ENCODE results near the gene PLPPR1. TPM values are rescaled to one million over a fixed set of nuclear protein-coding genes. Genes with fewer than 3 reads are reported as not detected.

The PLPPR1 gene
- total and polyA plus RNA-seq, 2 of the 4 experiments (the other 2 are of a cell fraction) = not detected

DNA sequence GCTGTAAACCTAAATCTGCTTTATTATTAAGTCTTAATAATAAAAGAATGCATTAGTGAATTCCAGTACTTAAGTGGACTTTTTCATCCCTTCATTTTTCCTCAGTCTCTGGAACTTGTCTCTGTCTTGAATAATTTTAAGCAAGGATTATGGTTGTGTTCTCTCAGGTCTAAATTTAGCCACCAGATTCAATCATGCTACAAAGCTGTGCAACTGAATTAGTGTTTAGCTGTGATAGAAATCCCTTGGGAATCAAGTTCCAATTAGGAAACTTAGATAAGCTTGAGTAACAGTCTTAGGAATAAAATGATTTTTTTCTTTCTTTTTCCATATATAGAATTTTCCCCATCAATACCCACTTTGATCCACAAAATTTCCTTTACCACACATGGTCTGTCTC, 104.3 kb downstream of the PLPPR1 start:
- no peaks in the 10 kb centered on the region for H3K4me1 ChIP-seq (ENCODE audit: control insufficient read depth, insufficient read depth, low read length)
- H3K4me3 ChIP-seq (ENCODE audit: insufficient read depth, low read depth, low read length) = no peak overlapping the region
- no peak overlapping the region for H3K4me2 ChIP-seq (ENCODE audit: low read depth, low read length)
- no TSS peak for BruUV-seq (replicated peaks)
- H4K91ac ChIP-seq (ENCODE audit: insufficient read depth, low read depth, low read length) = no peak overlapping the region
- H4K5ac ChIP-seq (ENCODE audit: low read depth, low read length) = no peak overlapping the region
- no peak overlapping the region for H3K56ac ChIP-seq (ENCODE audit: extremely low read depth, insufficient read depth, low read length)
- H3K27ac ChIP-seq (ENCODE audit: insufficient read depth, low read length) = no peak overlapping the region
- H3K9me3 ChIP-seq (ENCODE audit: control insufficient read depth, insufficient read depth, low read length) = 0 out of 2 replicates have a peak, but pooled peaks cover 2% of the 10 kb centered on the region
- no peak overlapping the region for H2BK20ac ChIP-seq (ENCODE audit: low read depth, low read length)
- ATAC-seq (ENCODE audit: low read depth) (no peak), DNase-seq (no peak)
- in situ Hi-C loops (cut with MboI; ENCODE audit: low sequenced_read_pairs) = no loop called here
- no peak overlapping the region for H3K14ac ChIP-seq (replicated peaks; ENCODE audit: low read depth, low read length)
- H2AFZ ChIP-seq (replicated peaks; ENCODE audit: low read length, poor library complexity) = no peak overlapping the region
- no peak overlapping the region for H3K9ac ChIP-seq (ENCODE audit: low read depth, low read length)
- no peak overlapping the region for H2BK15ac ChIP-seq (ENCODE audit: low read depth, low read length)
- dilution Hi-C loops (cut with HindIII; ENCODE audit: low sequenced_read_pairs, unreplicated experiment) = no loop called here
- H4K20me1 ChIP-seq (ENCODE audit: insufficient read depth, low read length) = no peaks in the 10 kb centered on the region
- no peak overlapping the region for H3K4ac ChIP-seq (ENCODE audit: low read depth, low read length)
- CTCF ChIA-PET = no interaction called here
- POLR2A ChIA-PET (ENCODE audit: unreplicated experiment) = no interaction called here
- no peak overlapping the region for H2AK5ac ChIP-seq (ENCODE audit: low read depth, low read length)
- no peak overlapping the region for H2AK9ac ChIP-seq (replicated peaks; ENCODE audit: low read depth, low read length, poor library complexity)
- H3K9me1 ChIP-seq (ENCODE audit: insufficient read depth, low read length) = no peaks in the 10 kb centered on the region
- H3K36me3 ChIP-seq (ENCODE audit: control insufficient read depth, insufficient read depth, low read length) = no peaks in the 10 kb centered on the region
- H4K8ac ChIP-seq (ENCODE audit: low read depth in 2 of 2, low read length in 2 of 2) = no peak overlapping the region
- H3K23ac ChIP-seq (ENCODE audit: low read depth, low read length) = no peak overlapping the region
- H2BK5ac ChIP-seq (ENCODE audit: low read depth, low read length, poor library complexity, severe bottlenecking) = no peak overlapping the region
- intact Hi-C loops (cut with micrococcal nuclease) = no loop called here
- no peaks in the 10 kb centered on the region for H3K79me1 ChIP-seq (ENCODE audit: low read depth in 1 of 2, low read length in 2 of 2)
- no peak overlapping the region for H3K18ac ChIP-seq (ENCODE audit: low read depth, low read length)
- TF ChIP-seq RAD21 (IDR thresholded peaks at IDR 0.05; ENCODE audit: low read length) (no peak), RFX5 (IDR thresholded peaks at IDR 0.05; ENCODE audit: low read depth, low read length) (no peak), CHD1 (IDR thresholded peaks at IDR 0.05; ENCODE audit: low read depth, low read length) (no peak), MAFK (IDR thresholded peaks at IDR 0.05; ENCODE audit: low read depth, low read length) (no peak), CEBPB (IDR thresholded peaks at IDR 0.05; ENCODE audit: low read depth, low read length) (no peak), MAZ (IDR thresholded peaks at IDR 0.05; ENCODE audit: borderline replicate concordance, low read depth, low read length) (no peak), RCOR1 (IDR thresholded peaks at IDR 0.05; ENCODE audit: insufficient replicate concordance, low read length) (no peak), POLR2A (IDR thresholded peaks at IDR 0.05; ENCODE audit: low read depth, low read length) (no peak), NFE2L2 (IDR thresholded peaks at IDR 0.05; ENCODE audit: low read depth, low read length) (no peak), MXI1 (IDR thresholded peaks at IDR 0.05; ENCODE audit: borderline replicate concordance, low read depth, low read length) (no peak), FOS (IDR thresholded peaks at IDR 0.05; ENCODE audit: low read depth, low read length) (no peak), BHLHE40 (IDR thresholded peaks at IDR 0.05; ENCODE audit: low read depth, low read length) (no peak), SMC3 (IDR thresholded peaks at IDR 0.05; ENCODE audit: low read depth, low read length) (no peak), USF2 (IDR thresholded peaks at IDR 0.05; ENCODE audit: low read depth, low read length) (no peak)
- TF ChIP-seq, protein P1, sequence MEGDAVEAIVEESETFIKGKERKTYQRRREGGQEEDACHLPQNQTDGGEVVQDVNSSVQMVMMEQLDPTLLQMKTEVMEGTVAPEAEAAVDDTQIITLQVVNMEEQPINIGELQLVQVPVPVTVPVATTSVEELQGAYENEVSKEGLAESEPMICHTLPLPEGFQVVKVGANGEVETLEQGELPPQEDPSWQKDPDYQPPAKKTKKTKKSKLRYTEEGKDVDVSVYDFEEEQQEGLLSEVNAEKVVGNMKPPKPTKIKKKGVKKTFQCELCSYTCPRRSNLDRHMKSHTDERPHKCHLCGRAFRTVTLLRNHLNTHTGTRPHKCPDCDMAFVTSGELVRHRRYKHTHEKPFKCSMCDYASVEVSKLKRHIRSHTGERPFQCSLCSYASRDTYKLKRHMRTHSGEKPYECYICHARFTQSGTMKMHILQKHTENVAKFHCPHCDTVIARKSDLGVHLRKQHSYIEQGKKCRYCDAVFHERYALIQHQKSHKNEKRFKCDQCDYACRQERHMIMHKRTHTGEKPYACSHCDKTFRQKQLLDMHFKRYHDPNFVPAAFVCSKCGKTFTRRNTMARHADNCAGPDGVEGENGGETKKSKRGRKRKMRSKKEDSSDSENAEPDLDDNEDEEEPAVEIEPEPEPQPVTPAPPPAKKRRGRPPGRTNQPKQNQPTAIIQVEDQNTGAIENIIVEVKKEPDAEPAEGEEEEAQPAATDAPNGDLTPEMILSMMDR (conservative IDR thresholded peaks at IDR 0.05; ENCODE audit: low read depth, low read length) = no peak
- no peaks in the 10 kb centered on the region for H3K27me3 ChIP-seq (ENCODE audit: control insufficient read depth, insufficient read depth, low read length)
- H2BK120ac ChIP-seq (ENCODE audit: low read depth, low read length) = no peak overlapping the region
